ENCODE measurements around the gene APOD. TPM values are rescaled to one million over a fixed set of nuclear protein-coding genes. Genes with fewer than 3 reads are reported as not detected.

The APOD gene
- total and polyA plus RNA-seq, 2 experiments from 2014 or later = 9.6 to 27.9 TPM

DNA sequence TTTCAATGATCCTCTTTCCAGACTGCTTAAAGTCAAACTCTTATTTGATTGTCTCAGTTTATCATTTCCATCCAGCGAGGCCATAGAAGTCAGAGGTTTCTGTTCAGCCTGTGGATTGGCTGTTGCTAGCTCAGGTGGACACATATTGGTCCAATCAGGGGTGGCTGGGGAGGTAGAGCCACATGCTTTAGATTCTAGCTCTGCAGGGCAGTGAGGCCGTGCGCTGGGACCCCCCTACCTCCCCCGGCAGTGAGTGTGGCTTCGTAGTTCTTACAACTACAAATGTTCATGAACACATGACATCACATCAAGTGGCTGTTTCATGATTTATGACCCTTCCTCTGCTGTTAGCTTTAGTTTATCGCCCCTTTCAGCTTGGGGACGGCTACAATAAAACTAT, 18.0 kb downstream of the APOD start:
- TF ChIP-seq, protein P1, sequence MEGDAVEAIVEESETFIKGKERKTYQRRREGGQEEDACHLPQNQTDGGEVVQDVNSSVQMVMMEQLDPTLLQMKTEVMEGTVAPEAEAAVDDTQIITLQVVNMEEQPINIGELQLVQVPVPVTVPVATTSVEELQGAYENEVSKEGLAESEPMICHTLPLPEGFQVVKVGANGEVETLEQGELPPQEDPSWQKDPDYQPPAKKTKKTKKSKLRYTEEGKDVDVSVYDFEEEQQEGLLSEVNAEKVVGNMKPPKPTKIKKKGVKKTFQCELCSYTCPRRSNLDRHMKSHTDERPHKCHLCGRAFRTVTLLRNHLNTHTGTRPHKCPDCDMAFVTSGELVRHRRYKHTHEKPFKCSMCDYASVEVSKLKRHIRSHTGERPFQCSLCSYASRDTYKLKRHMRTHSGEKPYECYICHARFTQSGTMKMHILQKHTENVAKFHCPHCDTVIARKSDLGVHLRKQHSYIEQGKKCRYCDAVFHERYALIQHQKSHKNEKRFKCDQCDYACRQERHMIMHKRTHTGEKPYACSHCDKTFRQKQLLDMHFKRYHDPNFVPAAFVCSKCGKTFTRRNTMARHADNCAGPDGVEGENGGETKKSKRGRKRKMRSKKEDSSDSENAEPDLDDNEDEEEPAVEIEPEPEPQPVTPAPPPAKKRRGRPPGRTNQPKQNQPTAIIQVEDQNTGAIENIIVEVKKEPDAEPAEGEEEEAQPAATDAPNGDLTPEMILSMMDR (IDR thresholded peaks at IDR 0.05; ENCODE audit: poor library complexity) = no peak
- no peak for TF ChIP-seq EZH2 (IDR thresholded peaks at IDR 0.05; ENCODE audit: borderline replicate concordance)
- no peak for TF ChIP-seq EZH2phosphoT487 (IDR thresholded peaks at IDR 0.05; ENCODE audit: low read depth, severe bottlenecking, unreplicated experiment)
- Histone ChIP-seq H3K27ac (no peak overlapping the region), H3K9me2 (replicated peaks; ENCODE audit: insufficient read depth) (no peaks in the 10 kb centered on the region), H3K9me3 (ENCODE audit: low read depth) (no peaks in the 10 kb centered on the region), H3K4me3 (no peak overlapping the region), H4K20me1 (ENCODE audit: insufficient read depth, poor library complexity, severe bottlenecking) (no peaks in the 10 kb centered on the region), H3K27me3 (no peaks in the 10 kb centered on the region), H3K4me1 (ENCODE audit: insufficient read depth) (peaks cover 9% of the 10 kb centered on the region), H3K79me2 (no peaks in the 10 kb centered on the region), H3K4me2 (no peak overlapping the region), H2AFZ (no peak overlapping the region), H3K36me3 (replicated peaks; ENCODE audit: insufficient read depth, low read depth) (no peaks in the 10 kb centered on the region)
- DNase-seq (ENCODE audit: low spot score) = no peak
- 47% methylated on average over 7 of the region's 7 CpGs for WGBS (ENCODE audit: low lambda C conversion rate, missing lambda C conversion rate)

- H3K9me2 ChIP-seq (replicated peaks; ENCODE audit: insufficient read depth) = no peaks in the 10 kb centered on the region
- no peaks in the 10 kb centered on the region for H3K27me3 ChIP-seq
- H3K4me2 ChIP-seq = no peak overlapping the region
- H4K20me1 ChIP-seq (ENCODE audit: insufficient read depth, poor library complexity, severe bottlenecking) = no peaks in the 10 kb centered on the region
- DNase-seq (ENCODE audit: low spot score) = no peak
- H2AFZ ChIP-seq = no peak overlapping the region
- no peak for TF ChIP-seq EZH2phosphoT487 (IDR thresholded peaks at IDR 0.05; ENCODE audit: low read depth, severe bottlenecking, unreplicated experiment)
- TF ChIP-seq, protein P1 (IDR thresholded peaks at IDR 0.05; ENCODE audit: poor library complexity) = no peak
- TF ChIP-seq EZH2 (IDR thresholded peaks at IDR 0.05; ENCODE audit: borderline replicate concordance) = no peak
- no peak overlapping the region for H3K27ac ChIP-seq
- H3K79me2 ChIP-seq = no peaks in the 10 kb centered on the region
- H3K4me3 ChIP-seq = no peak overlapping the region
- no peaks in the 10 kb centered on the region for H3K36me3 ChIP-seq (replicated peaks; ENCODE audit: insufficient read depth, low read depth)
- 91% methylated on average over 4 of the region's 4 CpGs for WGBS (ENCODE audit: low lambda C conversion rate, missing lambda C conversion rate)
- peaks cover 9% of the 10 kb centered on the region for H3K4me1 ChIP-seq (ENCODE audit: insufficient read depth)
- H3K9me3 ChIP-seq (ENCODE audit: low read depth) = no peaks in the 10 kb centered on the region
These were observed 20.4 kb downstream of the APOD start for GRCh38 chr3:195563317-195563716.

- Histone ChIP-seq H3K4me1 (ENCODE audit: insufficient read depth) (no peaks in the 10 kb centered on the region), H3K27me3 (no peaks in the 10 kb centered on the region), H3K36me3 (replicated peaks; ENCODE audit: insufficient read depth, low read depth) (no peaks in the 10 kb centered on the region), H3K4me2 (no peak overlapping the region), H3K9me3 (ENCODE audit: low read depth) (no peaks in the 10 kb centered on the region), H3K9me2 (replicated peaks; ENCODE audit: insufficient read depth) (no peaks in the 10 kb centered on the region), H2AFZ (no peak overlapping the region), H3K27ac (no peak overlapping the region), H3K4me3 (no peak overlapping the region), H3K79me2 (no peaks in the 10 kb centered on the region), H4K20me1 (ENCODE audit: insufficient read depth, poor library complexity, severe bottlenecking) (no peaks in the 10 kb centered on the region)
- WGBS (ENCODE audit: low lambda C conversion rate, missing lambda C conversion rate) = 90% methylated on average over 4 of the region's 4 CpGs
- TF ChIP-seq EZH2phosphoT487 (IDR thresholded peaks at IDR 0.05; ENCODE audit: low read depth, severe bottlenecking, unreplicated experiment) (no peak), EZH2 (IDR thresholded peaks at IDR 0.05; ENCODE audit: borderline replicate concordance) (no peak)
- TF ChIP-seq, protein P1 (IDR thresholded peaks at IDR 0.05; ENCODE audit: poor library complexity) = no peak
- no peak for DNase-seq (ENCODE audit: low spot score)
These were observed 23.9 kb downstream of the APOD start for GRCh38 chr3:195559723-195560409.

All from hepatocyte (in vitro differentiated cells).